Hematopoietic multipotent progenitor cell (in vitro differentiated cells): ENCODE results near the gene SLC5A2. TPM values are rescaled to one million over a fixed set of nuclear protein-coding genes. Genes with fewer than 3 reads are reported as not detected.
"Not testable (repeated sequence)": the region's sequence is repeated elsewhere in the genome, so short reads cannot be mapped to it uniquely, and the experiment has no call there.

ENCODE experiments used
- DNase-seq, 3 donors: peaks; one replicate each; pipeline ENCODE4 v3.0.0-alpha.2; 2011 to 2015; ENCODE audit warnings: low read depth in 2 of 3, low spot score in 2 of 3
- total RNA-seq: library from RNA; depleted of rRNA; stranded (reverse); fragments of >200 nt; gene quantifications from one replicate; pipeline ENCODE4 v1.2.3, GENCODE V29; 2012

SLC5A2 gene
- total RNA-seq, 1 donor: 0.81 TPM

GRCh38 chr16:31491778-31492418, 9.0 kb downstream of the SLC5A2 start:
- no peak for DNase-seq

- no peak for DNase-seq
These were observed 10.7 kb downstream of the SLC5A2 start for GRCh38 chr16:31493506-31494125.

- DNase-seq: no peak
These were observed 13.7 kb downstream of the SLC5A2 start for GRCh38 chr16:31496670-31497069.

DNA sequence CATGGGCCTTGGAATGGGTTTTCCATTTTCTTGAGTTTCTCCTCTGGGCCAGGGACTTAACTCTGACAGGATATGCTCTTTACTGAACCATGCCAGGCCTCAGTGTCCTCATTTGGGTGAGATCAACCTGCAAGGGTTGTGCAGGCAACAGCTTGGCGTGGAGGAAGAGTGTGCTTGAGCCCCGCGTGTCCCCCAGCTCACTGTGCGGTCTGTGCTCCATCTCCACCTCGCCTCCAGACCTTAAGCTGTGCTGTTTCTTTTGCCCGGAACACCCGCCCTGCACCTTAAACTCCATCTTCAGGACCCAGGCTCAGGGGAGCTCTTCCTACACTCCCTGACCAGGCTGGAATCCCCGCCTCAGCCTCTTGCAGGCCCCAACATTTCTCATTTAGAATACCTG, 15.6 kb downstream of the SLC5A2 start:
- no peak for DNase-seq

- DNase-seq: no peak
These were observed 17.0 kb downstream of the SLC5A2 start for GRCh38 chr16:31499928-31500327.

DNA sequence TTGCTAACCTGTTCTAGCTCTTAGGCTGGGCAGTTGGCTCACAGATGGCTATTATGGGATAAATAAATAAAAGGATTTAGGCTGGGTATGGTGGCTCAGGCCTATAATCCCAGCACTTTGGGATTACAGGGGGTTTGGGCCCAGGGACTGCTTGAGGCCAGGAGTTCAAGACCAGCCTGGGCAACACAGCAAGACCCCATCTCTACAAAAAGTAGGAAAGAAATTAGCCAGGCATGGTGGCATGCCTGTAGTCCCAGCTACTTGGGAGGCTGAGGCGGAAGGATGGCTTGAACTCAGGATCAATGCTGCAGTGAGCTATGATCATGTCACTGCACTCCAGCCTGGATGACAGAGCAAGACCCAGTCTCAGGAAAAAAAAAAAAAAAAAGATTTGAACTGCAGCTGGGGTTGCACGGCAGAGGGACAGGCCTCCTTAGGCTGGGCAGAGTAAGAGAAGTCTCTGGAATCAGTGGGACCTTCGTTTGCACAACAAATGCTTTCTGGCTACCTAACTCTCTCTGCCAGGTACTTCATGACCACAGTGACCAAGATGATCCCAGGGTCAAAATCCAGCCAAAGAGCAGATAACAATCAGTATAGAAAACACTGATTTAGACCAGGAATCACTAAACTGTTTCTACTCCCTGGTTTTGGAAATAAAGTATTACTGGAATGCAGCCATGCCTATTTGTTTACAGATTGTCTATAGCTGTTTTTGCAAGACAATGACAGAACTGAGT, 18.5 kb downstream of the SLC5A2 start:
- DNase-seq: no peak

DNA sequence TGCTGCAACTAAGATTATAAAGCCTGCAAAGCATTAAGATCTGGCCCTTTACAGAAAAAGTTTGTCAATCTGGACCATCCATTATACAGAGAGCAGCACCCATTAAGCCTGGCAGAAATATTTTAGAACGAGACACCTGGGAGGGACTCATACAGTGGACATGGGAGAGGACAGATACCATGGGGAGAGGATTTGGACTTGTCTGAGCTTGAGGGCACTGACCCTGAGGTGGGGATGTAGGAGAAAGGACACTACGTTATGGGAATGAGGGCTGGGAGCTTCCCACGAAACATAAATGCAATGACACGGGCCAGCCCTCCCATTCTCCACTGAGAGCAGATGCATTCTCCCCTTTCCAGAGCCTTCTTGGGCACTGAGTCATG, 19.0 kb downstream of the SLC5A2 start:
- no peak for DNase-seq

GRCh38 chr16:31502981-31503380, 20.1 kb downstream of the SLC5A2 start:
- DNase-seq: no peak

DNA sequence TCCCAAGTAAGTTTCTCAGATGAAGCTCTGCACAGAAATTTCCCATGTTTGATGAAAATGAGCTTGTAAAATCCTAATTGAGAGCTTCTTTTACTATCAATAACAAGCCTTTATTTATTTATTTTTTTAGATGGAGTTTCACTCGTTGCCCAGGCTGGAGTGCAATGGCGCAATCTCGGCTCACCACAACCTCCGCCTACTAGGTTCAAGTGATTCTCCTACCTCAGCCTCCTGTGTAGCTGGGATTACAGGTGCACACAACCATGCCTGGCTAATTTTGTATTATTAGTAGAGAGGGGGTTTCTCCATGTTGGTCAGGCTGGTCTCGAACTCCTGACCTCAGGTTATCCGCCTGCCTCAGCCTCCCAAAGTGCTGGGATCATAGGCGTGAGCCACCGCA, 20.6 kb downstream of the SLC5A2 start:
- DNase-seq: not testable (repeated sequence)

- DNase-seq: no peak
These were observed 21.2 kb downstream of the SLC5A2 start for GRCh38 chr16:31504159-31504558.

DNA sequence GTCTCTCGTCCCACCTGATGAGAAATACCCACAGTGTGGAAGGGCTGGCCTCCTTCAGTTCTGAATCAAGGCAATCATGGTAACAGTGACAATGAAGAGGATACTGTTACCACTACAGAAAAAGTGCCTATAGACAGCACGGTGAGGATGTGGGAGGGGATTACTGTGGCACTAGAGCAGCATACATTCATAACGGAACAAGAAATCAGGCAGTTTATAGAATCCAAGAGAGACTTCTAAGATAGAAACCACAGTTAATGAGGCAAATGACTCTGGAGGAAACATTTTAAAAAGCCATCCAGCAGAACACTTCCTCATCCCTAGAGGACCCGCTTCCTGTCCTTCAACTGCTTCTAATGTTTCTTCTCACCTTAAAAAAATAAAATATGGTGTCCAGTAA, 22.6 kb downstream of the SLC5A2 start:
- peak in 1 of 3 donors; percentile 19 for DNase-seq

DNA sequence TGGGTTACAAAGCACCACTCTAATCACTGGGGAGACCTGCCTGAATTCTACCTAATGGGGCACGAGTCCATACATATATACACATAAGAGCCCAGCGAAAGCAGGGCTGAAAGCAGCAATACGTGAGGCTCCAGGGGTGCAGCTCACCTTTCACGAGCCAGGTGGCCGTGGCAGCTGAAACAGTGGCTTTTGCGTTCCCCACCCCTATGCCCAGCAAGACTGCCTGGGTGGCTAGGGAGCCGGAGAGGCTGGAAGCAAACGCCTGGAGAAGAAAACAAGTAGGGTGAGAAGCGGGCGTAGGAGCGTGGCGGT, 24.6 kb downstream of the SLC5A2 start:
- no peak for DNase-seq

DNA sequence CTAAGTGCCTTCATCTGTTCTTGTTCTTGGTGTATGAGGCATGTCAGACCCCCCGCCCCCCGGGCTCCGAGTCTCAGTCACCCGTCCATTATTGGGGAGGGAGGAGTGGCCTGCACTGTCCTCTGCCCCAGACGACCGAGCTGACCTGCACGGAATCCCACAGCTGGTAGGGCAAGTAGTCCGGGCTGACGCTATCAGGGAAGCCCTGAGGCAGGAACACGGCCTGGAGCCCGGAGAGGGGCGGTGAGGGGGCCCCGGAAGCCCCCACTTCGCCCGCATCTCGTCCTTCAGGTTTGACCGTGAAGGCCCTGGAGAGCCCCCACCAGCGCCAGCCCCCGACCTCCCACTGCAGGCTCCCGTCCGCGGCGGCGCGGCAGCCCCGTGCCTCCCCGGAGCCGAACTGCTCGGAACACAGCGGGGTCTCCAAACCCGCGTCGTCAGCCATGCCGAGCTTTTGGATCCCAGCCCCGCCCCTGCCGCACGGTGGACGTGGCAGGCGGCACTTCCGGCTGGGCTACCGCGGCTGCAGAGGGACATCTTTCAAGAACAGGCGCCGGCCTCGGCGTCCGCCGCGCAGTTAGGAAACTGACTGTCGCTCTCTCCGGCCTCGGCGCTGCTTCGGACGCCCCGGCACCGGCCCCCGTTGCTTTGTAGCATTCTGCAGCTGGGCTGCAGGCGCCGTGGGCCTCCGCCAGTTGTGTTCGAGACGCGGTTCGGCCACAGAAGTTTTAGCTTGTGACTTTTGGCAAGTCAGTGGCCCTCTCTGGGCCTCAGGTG, 25.2 kb downstream of the SLC5A2 start, which contains the start of gene RUSF1:
RUSF1 (minus strand) TSS at position 463 of the 777 bp plus-strand sequence; CDS start at position 445, 18 bp downstream.
- DNase-seq: peak; percentile 55 to 90 (median 85)

DNA sequence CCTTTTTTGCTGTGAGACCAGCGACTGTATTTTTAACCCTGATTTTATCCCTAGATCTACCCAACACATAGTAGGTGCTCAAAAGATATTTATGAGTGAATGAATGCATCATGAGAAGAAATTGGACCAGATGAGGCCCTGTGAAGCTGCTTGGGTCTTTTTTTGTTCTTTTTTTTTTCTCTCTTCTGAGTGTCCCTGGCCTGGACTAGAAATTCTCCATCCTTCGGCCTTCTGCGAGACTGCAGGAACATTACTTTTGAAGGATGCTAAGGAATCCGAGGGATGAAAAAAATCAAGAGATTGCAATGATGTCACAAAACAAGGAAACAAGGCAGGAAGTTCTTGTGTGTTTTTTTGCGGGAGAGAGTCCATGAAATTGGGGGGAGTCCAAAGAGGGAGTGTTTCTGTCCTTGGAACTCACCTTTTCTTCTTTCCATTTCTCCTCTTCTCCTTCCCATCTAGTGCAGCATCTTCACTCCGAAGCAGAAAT, 25.8 kb downstream of the SLC5A2 start:
- no peak for DNase-seq

DNA sequence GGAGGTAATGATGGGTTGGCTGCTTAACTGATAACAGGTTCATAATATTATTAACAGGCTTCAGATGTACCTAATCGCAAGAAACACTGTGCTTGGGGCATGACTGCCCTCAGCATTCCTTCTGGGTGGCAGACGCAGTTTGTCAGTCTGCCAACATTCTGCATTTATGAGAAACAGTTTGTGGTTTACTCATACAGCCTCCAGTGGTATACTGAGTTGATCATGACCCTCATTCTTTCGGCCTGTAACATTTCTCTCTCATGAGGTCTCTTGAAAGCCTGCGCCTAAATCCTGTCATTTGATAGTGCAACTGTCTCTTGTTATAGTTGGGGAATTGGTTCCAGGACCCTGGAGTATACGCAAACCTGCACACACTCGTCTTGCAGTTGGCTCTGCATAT, 30.2 kb downstream of the SLC5A2 start:
- no peak for DNase-seq

DNA sequence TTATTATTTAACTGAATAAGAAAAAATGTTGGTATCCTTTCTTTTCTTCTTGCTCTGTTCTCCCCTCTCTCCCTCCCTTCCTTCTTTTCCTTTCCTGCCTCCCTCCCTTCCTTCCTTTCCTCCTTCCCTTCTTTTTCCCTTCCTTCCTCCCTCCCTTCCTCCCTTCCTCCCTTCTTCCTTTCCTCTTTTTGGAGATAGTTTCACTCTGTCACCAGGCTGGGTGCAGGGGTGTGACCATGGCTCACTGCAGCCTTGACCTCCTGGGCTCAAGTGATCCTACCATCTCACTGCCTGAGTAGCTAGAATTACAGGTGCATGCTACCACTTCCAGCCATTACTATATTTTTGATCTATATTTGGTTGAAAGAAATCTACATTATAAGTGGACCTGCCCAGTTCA, 31.0 kb downstream of the SLC5A2 start:
- no peak for DNase-seq

DNA sequence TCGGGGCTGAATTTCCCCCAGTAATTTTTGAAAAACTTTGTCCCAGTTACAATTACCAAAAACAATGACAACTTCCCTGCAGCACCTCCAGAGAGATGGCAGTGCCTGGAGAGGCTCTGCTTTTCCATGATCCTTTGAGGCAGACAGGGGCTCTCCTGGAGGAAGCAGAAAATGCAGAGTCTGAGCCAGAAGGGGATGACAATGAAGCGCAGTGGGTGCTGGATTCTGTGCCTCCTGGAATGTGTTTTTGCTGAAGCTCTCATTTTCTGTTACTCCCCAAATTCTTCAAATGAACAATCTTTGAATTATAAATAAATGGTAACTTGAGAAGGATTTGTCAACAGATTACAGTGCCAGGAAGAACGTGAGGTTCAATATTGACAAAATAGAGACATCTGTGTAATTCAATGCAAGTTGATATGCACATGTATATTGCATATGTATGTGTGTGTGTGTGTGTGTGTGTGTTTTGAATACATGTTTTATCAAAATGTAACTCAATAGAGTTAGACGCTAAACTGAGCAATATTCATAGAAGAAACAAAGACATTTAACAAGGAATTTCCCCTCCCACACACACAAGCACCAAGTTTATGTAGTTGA, 35.0 kb downstream of the SLC5A2 start:
- DNase-seq: no peak

GRCh38 chr16:31519759-31520431, 37.0 kb downstream of the SLC5A2 start:
- DNase-seq: no peak

- no peak for DNase-seq
These were observed 38.4 kb downstream of the SLC5A2 start for GRCh38 chr16:31521368-31521767.

GRCh38 chr16:31522071-31522470, 39.1 kb downstream of the SLC5A2 start:
- DNase-seq: no peak
